HL-60 (cell line): ENCODE results near the gene TUBB2A.
"Not testable (repeated sequence)": the region's sequence is repeated elsewhere in the genome, so short reads cannot be mapped to it uniquely, and the experiment has no call there.

ENCODE experiments used
- GABPA ChIP-seq: IDR thresholded peaks from 2 replicates; pipeline ENCODE4 v1.6.1; 2012; ENCODE audit warnings: low read depth
- POLR2AphosphoS5 ChIP-seq: IDR thresholded peaks from 2 replicates; pipeline ENCODE4 v1.6.1; 2012; ENCODE audit warnings: low read depth
- SPI1 ChIP-seq: IDR thresholded peaks from 2 replicates; pipeline ENCODE4 v1.6.1; 2012; ENCODE audit warnings: low read depth, mild to moderate bottlenecking, borderline replicate concordance
- TF ChIP-seq, protein P1 (sequence below): IDR thresholded peaks from one replicate; pipeline ENCODE4 v1.5.1; 2011; ENCODE audit warnings: low read length, control low read depth, inconsistent platforms; ENCODE audit not compliant: insufficient read depth
- TF ChIP-seq, protein P2 (sequence below): IDR thresholded peaks from 2 replicates; pipeline ENCODE4 v1.6.1; 2012; ENCODE audit warnings: low read depth; ENCODE audit not compliant: insufficient replicate concordance

- TF ChIP-seq, protein P1, sequence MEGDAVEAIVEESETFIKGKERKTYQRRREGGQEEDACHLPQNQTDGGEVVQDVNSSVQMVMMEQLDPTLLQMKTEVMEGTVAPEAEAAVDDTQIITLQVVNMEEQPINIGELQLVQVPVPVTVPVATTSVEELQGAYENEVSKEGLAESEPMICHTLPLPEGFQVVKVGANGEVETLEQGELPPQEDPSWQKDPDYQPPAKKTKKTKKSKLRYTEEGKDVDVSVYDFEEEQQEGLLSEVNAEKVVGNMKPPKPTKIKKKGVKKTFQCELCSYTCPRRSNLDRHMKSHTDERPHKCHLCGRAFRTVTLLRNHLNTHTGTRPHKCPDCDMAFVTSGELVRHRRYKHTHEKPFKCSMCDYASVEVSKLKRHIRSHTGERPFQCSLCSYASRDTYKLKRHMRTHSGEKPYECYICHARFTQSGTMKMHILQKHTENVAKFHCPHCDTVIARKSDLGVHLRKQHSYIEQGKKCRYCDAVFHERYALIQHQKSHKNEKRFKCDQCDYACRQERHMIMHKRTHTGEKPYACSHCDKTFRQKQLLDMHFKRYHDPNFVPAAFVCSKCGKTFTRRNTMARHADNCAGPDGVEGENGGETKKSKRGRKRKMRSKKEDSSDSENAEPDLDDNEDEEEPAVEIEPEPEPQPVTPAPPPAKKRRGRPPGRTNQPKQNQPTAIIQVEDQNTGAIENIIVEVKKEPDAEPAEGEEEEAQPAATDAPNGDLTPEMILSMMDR, result not testable (repeated sequence)
- TF ChIP-seq, protein P2, sequence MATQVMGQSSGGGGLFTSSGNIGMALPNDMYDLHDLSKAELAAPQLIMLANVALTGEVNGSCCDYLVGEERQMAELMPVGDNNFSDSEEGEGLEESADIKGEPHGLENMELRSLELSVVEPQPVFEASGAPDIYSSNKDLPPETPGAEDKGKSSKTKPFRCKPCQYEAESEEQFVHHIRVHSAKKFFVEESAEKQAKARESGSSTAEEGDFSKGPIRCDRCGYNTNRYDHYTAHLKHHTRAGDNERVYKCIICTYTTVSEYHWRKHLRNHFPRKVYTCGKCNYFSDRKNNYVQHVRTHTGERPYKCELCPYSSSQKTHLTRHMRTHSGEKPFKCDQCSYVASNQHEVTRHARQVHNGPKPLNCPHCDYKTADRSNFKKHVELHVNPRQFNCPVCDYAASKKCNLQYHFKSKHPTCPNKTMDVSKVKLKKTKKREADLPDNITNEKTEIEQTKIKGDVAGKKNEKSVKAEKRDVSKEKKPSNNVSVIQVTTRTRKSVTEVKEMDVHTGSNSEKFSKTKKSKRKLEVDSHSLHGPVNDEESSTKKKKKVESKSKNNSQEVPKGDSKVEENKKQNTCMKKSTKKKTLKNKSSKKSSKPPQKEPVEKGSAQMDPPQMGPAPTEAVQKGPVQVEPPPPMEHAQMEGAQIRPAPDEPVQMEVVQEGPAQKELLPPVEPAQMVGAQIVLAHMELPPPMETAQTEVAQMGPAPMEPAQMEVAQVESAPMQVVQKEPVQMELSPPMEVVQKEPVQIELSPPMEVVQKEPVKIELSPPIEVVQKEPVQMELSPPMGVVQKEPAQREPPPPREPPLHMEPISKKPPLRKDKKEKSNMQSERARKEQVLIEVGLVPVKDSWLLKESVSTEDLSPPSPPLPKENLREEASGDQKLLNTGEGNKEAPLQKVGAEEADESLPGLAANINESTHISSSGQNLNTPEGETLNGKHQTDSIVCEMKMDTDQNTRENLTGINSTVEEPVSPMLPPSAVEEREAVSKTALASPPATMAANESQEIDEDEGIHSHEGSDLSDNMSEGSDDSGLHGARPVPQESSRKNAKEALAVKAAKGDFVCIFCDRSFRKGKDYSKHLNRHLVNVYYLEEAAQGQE, result not testable (repeated sequence)
- TF ChIP-seq POLR2AphosphoS5, GABPA, SPI1: not testable (repeated sequence)
Observed at GRCh38 chr6:3171313-3172175, 14.2 kb upstream of the TUBB2A start.
